ENCODE results near the gene VSTM2B.
"Not testable (repeated sequence)": the region's sequence is repeated elsewhere in the genome, so short reads cannot be mapped to it uniquely, and the experiment has no call there.

The VSTM2B gene

GRCh38 chr19:29545866-29546582 lies 20.2 kb downstream of the VSTM2B start:
- DNase-seq (ENCODE audit: low read depth in 2 of 2) = no peak

GRCh38 chr19:29546583-29547190 lies 20.9 kb downstream of the VSTM2B start:
- no peak for DNase-seq (ENCODE audit: low read depth in 2 of 2)

- DNase-seq (ENCODE audit: low read depth in 2 of 2) = no peak
Measured at GRCh38 chr19:29547361-29547960, 21.7 kb downstream of the VSTM2B start.

- no peak for DNase-seq (ENCODE audit: low read depth in 2 of 2)
Measured at GRCh38 chr19:29547981-29548380, 22.2 kb downstream of the VSTM2B start.

GRCh38 chr19:29548483-29549085 lies 22.8 kb downstream of the VSTM2B start:
- no peak for DNase-seq (ENCODE audit: low read depth in 2 of 2)

DNA sequence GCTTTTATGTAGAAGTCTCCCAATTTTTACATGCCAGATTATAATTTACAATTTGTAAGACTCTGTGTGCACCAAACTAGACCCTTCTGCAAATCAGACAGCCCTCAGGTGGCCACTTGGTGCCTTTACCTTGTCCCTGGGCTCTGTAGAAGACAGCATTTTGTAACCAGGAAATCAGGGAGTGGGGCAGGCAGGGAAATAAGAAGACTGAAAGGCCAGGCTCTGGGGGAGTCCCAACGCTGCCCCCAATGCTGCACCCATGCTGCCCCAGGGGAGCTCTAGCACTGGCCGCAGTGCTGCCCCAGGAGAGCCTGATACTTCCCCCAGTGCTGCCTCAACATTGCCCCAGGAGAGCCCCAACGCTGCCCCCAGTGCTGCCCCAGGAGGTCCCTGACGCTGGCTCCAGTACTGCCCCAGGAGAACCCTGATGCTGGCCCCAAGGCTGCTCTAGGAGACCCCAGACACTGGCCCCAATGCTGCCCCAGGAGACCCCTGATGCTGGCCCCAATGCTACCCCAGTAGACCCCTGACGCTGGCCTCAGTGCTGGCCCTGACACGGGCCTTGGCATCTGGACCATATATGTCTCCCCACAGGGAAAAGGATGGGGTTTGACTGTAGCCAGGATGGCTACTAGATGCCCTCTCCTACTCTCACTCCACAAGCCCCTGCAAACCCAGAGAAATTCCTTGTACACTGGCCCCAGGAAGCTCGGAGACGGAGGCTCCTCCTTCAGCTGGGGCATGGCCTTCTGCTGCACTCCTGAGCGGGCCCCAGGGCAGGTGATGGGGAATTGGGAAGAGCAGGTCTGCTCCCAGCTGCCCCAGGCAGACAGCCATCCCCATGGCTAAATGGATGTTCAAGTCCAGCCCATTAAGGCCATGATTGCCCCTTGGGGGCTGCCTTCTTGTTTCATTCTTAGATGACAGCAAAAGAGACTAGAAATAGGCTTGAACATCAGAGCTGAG lies 23.6 kb downstream of the VSTM2B start:
- no peak for DNase-seq (ENCODE audit: low read depth in 2 of 2)

- DNase-seq (ENCODE audit: low read depth in 2 of 2) = no peak
Measured at GRCh38 chr19:29550896-29551295, 25.1 kb downstream of the VSTM2B start.

DNA sequence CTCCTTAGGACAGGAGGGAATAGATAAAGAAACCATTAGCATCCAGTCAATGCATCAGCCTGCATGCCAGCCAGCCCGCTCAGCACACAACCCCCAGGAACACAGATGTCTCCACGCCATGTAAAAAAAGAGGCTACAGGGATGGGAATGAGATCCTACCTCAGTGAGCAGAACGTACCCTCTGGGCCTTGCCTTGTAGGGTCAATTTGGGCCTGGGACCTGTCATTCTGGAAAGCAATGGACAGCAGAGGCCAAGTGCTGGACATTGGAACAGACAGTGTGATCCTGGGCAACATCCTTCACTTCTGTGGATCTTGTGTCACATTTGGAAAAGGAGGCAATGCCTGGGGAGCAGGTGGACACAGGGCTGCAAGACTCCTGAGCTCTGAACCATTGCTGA lies 26.0 kb downstream of the VSTM2B start:
- DNase-seq (ENCODE audit: low read depth in 2 of 2) = no peak

DNA sequence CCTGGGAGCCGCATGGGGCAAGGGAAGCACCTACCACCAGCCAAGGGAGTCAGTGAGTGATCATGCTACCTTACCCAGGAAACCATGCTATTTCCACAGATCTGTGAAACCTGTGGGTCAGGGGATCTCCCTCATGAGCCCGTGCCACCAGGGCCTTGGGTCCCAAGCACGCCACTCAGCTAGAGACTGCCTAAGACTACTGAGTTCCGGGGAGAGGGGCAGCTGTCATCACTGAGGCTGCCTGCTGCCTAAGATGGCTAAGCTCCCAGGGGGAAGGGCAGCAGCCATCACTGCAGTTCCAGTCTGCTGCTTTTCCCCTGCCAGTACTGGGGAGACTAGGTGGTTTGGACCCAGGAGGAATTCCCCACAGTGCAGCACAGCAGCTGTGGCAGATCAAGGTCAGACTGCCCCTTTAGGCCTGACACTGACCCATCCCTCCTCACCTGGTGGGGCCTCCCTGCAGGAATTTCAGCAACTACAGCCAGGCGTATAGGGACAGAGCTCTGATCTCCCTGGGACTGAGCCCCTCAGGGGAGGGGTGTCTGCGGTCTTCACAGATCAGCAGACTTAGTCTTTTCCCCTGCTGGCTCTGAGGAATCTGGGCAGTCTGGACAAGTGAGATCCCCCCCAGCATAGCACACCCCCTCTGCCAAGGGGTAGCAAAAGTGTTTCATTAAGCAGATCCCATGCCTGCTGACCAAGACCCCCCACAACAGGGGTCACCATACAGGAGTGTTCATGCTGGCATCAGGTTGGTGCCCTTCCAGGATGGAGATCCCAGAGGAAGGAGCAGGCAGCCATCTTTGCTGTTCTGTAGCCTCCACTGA lies 26.9 kb downstream of the VSTM2B start:
- DNase-seq (ENCODE audit: low read depth in 2 of 2) = no peak

DNA sequence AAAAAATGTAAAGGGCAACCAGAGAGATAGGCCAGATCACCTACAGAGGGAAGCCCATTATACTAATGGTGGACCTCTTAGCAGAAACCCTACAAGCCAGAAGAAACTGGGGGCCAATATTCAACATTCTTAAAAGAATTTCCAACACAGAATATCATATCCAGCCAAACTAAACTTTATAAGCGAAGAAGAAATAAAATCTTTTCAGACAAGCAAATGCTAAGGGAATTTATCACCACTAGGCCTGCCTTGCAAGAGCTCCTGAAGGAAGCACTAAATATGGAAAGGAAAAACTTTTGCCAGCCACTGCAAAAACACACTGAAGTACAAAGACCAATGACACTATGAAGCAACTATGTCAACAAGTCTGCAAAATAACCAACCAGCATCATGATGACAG lies 28.4 kb downstream of the VSTM2B start:
- no peak for DNase-seq (ENCODE audit: low read depth in 2 of 2)

- DNase-seq (ENCODE audit: low read depth in 2 of 2) = not testable (repeated sequence)
Measured at GRCh38 chr19:29559110-29559509, 33.3 kb downstream of the VSTM2B start.

DNA sequence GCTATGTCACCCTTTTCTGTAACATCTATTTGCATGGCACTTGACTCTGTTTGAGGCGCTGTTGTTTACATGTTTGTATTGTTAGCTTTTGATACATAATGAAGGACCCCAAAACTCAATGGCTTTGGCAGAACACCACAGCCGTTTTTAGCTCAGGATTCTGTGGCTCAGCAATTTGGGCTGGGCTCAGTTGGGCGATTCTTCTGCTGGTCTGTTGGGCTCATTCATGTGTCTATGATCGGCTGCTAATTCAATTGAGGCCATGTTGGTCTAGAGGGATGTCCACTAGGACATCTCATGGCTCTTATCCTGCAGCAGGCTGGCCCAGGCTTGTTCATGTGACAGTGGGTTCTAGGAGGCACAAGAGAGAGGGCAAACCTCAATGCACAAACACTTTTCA lies 33.9 kb downstream of the VSTM2B start:
- DNase-seq (ENCODE audit: low read depth in 2 of 2) = no peak

DNA sequence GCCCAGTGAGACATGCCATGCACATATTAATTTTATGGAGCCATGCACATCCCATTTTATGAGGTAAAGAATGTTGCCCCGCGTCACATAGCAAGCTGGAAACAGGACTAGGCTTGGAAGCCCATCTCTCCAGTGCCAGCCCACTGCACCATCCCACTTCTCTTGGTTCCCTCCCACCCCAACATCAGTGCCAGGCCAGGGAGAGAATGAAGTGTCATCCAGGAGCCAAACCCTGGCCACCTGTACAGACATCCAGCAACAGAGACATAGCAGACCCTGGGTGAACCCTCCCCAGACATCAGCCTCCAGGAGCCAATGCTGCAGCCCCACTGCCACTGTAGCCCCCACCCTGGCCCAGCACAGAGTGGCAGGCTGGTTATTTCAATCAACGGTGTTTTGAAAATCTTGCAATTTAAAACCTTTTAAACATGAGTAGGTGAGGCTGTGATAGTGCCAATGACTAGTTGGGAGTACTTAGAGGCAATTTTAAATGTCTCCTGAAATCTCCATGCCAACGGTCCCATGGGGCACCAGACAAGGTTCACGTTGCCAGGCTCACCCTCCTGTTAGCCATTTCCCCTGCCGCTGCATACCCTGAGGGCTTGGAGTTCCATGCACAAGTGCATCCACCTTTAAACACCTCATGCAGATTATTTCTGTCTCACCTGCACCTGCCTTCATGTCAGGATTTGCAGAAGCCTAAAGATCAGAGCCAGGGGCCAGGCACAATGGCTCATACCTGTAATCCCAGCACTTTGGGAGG lies 34.7 kb downstream of the VSTM2B start:
- no peak for DNase-seq (ENCODE audit: low read depth in 2 of 2)

GRCh38 chr19:29561601-29562000 lies 35.8 kb downstream of the VSTM2B start:
- no peak for DNase-seq (ENCODE audit: low read depth in 2 of 2)

DNA sequence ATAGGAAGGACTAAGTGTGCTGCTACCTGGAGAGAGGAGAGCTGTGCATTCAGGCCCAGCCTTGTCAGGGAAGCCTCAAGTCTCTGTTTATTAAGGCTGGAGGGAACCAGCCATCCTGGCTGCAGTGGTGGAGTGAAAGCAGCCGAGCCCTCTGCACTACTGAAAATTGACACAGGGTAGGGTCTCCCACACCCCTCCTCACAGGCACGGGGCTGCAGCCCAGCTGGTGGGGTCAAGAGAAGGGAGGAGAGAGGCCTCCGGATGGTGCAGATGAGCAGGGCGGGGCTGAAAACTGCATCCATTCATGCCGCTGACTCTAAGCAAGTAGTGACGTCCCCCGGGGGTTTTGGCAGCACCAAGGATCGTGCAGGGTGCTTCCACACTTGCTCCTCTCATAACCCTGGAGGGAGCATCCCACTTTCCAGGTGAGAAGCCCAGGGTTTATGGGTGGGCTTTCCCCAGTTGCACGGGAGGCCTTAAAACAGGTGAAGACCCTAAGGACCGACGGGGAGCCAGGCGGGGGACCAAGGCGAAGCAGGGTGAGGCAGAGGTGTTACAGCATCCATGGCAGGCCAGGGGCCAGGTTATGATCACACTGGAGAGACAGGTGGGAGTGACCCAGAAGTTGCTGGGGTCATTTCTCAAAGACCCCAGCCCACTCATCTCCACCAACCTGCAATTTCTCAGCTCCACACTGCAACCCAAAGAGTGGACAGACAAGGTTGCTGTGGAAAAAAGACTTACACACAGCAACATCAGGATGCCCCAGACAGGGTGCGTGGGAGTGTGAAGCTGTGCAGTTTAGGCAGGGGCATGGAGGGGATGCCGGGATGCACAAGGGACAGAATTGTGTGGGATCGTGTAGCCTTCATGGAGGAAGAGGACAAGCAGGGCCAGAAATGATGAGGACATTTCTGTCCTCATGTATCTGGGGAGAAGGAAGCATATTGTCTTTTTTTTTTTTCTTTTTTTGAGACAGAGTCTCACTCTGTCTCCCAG lies 36.8 kb downstream of the VSTM2B start:
- DNase-seq (ENCODE audit: low read depth in 2 of 2) = no peak

GRCh38 chr19:29563486-29564101 lies 37.8 kb downstream of the VSTM2B start:
- DNase-seq (ENCODE audit: low read depth in 2 of 2) = no peak

DNA sequence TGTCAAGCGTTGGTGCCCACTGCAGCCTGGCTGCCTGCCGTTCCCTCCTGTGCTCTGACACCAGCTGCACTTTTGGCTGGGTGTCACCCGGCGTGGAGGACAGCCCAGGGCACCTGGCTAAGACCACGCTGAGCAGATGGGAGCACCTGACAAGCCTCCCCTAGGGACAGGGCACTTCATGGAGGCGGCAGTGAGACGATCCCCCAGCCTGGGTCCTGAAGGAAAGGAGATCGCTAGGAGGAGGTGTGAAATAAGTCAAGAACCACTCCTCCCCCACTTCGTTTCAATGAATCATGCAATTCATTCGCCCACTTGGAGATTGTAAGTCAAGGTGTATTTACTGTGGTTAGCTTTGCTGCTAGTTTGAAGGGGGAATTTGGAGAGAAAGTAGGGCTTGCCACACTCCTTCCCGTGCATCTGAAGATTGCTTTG lies 38.8 kb downstream of the VSTM2B start:
- no peak for DNase-seq (ENCODE audit: low read depth in 2 of 2)

GRCh38 chr19:29565171-29565570 lies 39.4 kb downstream of the VSTM2B start:
- DNase-seq (ENCODE audit: low read depth in 2 of 2) = no peak

Measured in activated CD8-positive, alpha-beta memory T cell treated with anti-CD3 and anti-CD28 coated beads for 4 hours (primary cell).